ENCODE data around the gene ARHGAP30. TPM values are rescaled to one million over a fixed set of nuclear protein-coding genes. Genes with fewer than 3 reads are reported as not detected.

ARHGAP30 gene
- total RNA-seq, 1 experiment from 2014 or later: not detected

DNA sequence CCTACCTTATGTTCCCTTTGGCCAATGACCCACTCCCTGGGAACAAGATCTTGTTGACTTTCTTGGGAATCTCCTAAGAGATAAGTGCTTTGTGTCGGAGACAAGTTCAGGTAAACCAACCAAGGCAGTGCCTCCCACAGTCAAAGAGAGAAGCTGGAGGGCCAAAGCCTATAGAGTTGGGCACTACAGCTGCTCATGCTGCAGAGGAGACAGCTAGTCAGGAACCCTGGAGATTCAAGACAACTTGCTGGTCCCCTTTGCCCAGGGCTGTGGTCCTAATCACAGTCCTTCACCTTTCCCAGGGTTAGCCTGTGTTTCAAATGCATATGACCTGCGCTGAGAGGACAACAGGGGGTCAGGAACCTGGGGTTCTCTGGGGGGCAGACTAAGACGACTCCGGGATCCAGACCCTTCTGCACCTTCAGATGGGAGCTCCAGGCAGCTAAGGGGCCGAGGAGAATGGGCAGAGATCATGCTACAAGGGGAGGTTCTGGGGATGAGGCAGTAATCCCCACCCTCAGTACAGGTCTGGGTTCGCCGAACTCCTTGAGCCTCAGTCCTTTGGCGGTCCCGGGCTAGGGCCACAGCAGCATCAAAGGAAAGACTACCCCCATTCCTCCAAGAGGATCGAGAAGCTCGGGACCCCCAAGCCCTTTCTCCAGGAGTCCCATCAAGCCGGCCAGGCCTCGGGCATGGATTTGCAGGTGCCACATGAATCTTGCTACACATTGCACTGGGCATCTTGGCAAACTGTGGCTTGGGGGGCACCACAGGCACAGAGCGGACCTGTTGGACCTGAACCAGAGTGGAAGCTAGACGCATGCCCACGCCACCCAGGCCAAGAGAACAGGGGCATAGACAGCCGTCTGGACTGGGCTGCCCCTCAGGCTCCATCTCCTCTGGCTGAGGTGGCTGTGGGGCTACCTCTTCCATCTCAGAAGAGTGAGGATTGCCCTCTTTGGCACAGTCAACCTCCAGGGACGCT is 22.0 kb downstream of the ARHGAP30 start:
- Histone ChIP-seq H3K36me3 (peaks cover 14% of the 10 kb centered on the region), H3K9me3 (replicated peaks) (no peaks in the 10 kb centered on the region), H3K27ac (no peak overlapping the region), H3K4me1 (replicated peaks) (peaks cover 6% of the 10 kb centered on the region), H3K27me3 (replicated peaks) (no peaks in the 10 kb centered on the region), H3K4me3 (no peak overlapping the region)
- no peak for DNase-seq (ENCODE audit: low read depth in 1 of 2, low spot score in 2 of 2)

DNA sequence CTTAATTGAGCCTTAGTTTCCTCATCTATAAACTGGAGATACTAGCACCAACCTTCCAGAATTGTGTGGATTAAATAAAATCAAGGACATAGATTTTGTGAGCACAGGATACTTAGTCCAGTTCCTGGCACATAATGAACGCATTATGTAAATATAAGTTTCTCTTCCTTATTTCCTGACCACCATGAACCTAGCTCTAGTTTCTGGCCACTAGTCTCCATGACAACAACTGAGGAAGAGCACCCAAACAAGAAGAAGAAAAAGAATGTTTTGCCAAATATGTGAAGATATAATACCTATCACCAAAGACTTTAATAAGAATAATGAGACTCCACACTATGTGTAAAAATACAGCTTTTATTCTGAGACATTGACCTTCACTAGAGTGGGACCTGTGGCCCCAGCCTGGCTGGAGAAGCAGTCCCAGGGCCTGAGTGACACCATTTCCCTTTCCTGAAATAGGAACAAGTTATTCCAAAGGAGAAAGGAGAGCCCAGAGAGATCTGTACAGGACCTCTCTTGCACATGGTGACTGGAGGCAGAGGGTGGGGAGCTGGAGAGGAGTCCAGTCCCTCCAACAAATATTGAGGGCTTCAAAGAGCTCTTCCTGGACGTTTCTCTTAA is 23.0 kb downstream of the ARHGAP30 start:
- Histone ChIP-seq H3K36me3 (peaks cover 24% of the 10 kb centered on the region), H3K4me3 (peak overlapping the region; percentile 63), H3K27me3 (replicated peaks) (no peaks in the 10 kb centered on the region), H3K4me1 (replicated peaks) (peaks cover 6% of the 10 kb centered on the region), H3K9me3 (replicated peaks) (no peaks in the 10 kb centered on the region), H3K27ac (peak overlapping the region; percentile 93)
- DNase-seq (ENCODE audit: low read depth in 1 of 2, low spot score in 2 of 2): no peak

GRCh38 chr1:161045736-161046604 is 23.7 kb downstream of the ARHGAP30 start, which contains the start of gene USF1:
Gene USF1, minus strand, starts transcription at chr1:161045977. Its CDS starts 2,702 bp downstream, at chr1:161043275.
- peak within 1 kb of the TSS; percentile 93 for H3K27ac ChIP-seq
- H3K4me1 ChIP-seq (replicated peaks): peaks cover 6% of the 10 kb centered on the region
- peak; percentile 92 to 97 for DNase-seq (ENCODE audit: low read depth in 1 of 2, low spot score in 2 of 2)
- no peaks in the 10 kb centered on the region for H3K27me3 ChIP-seq (replicated peaks)
- H3K4me3 ChIP-seq: peak within 1 kb of the TSS; percentile 63
- H3K9me3 ChIP-seq (replicated peaks): no peaks in the 10 kb centered on the region
- H3K36me3 ChIP-seq: peaks cover 32% of the 10 kb centered on the region

DNA sequence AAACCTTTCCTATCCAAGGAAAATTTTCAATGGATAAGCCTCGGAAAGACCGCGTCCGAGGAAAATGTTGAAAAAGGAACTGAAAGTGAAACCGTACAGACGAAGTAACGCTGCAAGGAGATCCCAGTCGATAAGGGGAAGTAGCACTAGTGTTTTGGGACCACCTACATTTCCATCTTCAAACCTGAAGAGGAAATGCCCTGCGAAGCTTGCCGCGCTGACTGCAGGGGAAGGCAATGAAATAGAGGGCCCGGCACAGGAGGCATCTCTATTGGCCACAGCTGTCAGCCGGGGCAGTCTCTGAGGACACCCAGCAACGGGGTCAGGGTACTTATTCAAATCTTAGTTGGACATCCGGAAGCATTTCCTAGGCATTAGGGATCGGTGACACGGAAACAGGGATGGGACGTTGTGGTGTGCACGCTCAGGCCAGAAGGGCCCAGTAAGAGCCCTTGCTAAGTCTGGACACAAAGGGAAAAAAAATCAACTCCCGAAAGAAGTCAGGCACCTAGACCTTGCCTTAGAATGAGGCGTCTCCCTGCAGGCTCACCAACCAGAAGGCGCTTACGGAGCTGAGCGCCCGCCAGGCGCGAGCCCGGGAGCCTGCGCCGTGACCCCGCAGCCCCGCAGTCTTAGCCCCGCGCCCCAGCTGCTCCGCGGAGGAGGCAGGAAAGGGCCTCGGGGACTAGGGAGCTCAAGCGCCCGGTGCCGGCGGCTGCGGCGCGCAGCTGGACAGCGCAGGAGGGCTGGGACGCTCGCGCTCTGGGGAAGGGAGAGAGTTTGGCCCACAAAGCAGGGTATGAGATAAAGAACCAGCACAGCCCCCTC is 24.6 kb downstream of the ARHGAP30 start:
- Histone ChIP-seq H3K4me1 (replicated peaks) (peaks cover 6% of the 10 kb centered on the region), H3K4me3 (peak overlapping the region; percentile 63), H3K9me3 (replicated peaks) (no peaks in the 10 kb centered on the region), H3K27ac (peak overlapping the region; percentile 93), H3K36me3 (peaks cover 40% of the 10 kb centered on the region), H3K27me3 (replicated peaks) (no peaks in the 10 kb centered on the region)
- peak; percentile 72 to 73 for DNase-seq (ENCODE audit: low read depth in 1 of 2, low spot score in 2 of 2)

GRCh38 chr1:161044535-161044907 is 25.2 kb downstream of the ARHGAP30 start:
- Histone ChIP-seq H3K4me3 (peak overlapping the region; percentile 63), H3K27me3 (replicated peaks) (no peaks in the 10 kb centered on the region), H3K36me3 (peaks cover 46% of the 10 kb centered on the region), H3K27ac (peak overlapping the region; percentile 93), H3K4me1 (replicated peaks) (peaks cover 6% of the 10 kb centered on the region), H3K9me3 (replicated peaks) (no peaks in the 10 kb centered on the region)
- no peak for DNase-seq (ENCODE audit: low read depth in 1 of 2, low spot score in 2 of 2)

DNA sequence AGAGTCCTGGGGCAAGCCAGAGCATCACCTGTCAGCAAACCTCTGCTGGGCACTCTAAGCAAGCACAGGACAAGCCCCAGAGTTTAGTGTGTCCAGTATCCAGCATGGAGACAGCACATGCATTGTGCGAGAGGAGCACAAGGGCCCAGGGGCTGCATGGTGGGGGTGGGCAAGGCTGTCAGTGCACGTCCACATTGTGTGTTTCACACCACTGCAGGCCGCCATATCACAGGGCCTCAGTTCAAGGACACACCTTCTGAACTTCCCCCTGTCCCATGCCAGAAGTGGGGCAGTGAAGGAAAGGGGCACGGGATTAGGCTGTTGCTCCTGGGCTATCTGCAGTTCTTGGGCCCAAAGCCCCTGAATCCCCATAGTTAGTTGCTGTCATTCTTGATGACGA is 30.1 kb downstream of the ARHGAP30 start:
- no peaks in the 10 kb centered on the region for H3K27me3 ChIP-seq (replicated peaks)
- H3K9me3 ChIP-seq (replicated peaks): no peaks in the 10 kb centered on the region
- H3K4me1 ChIP-seq (replicated peaks): peaks cover 6% of the 10 kb centered on the region
- H3K36me3 ChIP-seq: peaks cover 61% of the 10 kb centered on the region
- H3K27ac ChIP-seq: no peak overlapping the region
- DNase-seq (ENCODE audit: low read depth in 1 of 2, low spot score in 2 of 2): no peak
- no peak overlapping the region for H3K4me3 ChIP-seq

- H3K27me3 ChIP-seq (replicated peaks): no peaks in the 10 kb centered on the region
- DNase-seq (ENCODE audit: low read depth in 1 of 2, low spot score in 2 of 2): no peak
- no peak overlapping the region for H3K4me3 ChIP-seq
- peaks cover 59% of the 10 kb centered on the region for H3K36me3 ChIP-seq
- no peaks in the 10 kb centered on the region for H3K9me3 ChIP-seq (replicated peaks)
- H3K27ac ChIP-seq: no peak overlapping the region
- H3K4me1 ChIP-seq (replicated peaks): peaks cover 2% of the 10 kb centered on the region
Observed at GRCh38 chr1:161039154-161039545, 30.5 kb downstream of the ARHGAP30 start.

DNA sequence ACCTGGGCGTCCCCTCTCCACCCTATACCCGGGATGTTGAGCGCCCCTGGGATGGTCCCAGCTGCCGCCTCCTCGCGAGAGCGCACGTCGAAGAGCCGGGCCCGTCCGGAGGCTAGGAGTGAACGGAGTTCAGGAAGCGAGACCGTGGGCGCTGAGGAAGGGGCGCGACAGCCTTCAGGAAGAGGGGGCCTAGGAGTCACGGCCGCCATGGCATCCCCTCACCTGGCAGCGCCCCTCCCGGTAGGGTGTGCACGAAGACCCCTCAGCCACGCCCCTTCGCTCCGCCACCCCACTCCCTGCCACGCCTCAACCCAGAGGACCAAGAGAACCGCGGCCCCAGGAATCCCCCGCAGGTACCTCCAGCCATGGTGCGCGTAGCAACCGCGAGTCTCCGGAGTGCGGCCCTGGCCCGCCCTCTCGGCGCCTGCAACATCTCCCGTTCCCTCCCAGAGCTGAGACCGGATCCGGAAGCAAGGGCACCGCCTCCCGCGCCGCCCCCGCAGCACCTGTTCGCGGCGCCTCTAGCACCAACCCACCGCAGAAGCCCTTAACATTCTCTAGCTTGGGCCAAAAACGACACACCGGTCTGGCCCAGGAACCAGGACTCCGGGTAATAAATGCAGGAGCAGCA is 31.1 kb downstream of the ARHGAP30 start, which contains the start of gene TSTD1:
Gene TSTD1 (minus strand): TSS at position 442 of the 631 bp plus-strand sequence. CDS start 75 bp downstream, at position 367.
- no peak for DNase-seq (ENCODE audit: low read depth in 1 of 2, low spot score in 2 of 2)
- peaks cover 57% of the 10 kb centered on the region for H3K36me3 ChIP-seq
- H3K9me3 ChIP-seq (replicated peaks): no peaks in the 10 kb centered on the region
- H3K4me1 ChIP-seq (replicated peaks): no peaks in the 10 kb centered on the region
- H3K27ac ChIP-seq: no peak within 1 kb of the TSS
- H3K27me3 ChIP-seq (replicated peaks): no peaks in the 10 kb centered on the region
- no peak within 1 kb of the TSS for H3K4me3 ChIP-seq

DNA sequence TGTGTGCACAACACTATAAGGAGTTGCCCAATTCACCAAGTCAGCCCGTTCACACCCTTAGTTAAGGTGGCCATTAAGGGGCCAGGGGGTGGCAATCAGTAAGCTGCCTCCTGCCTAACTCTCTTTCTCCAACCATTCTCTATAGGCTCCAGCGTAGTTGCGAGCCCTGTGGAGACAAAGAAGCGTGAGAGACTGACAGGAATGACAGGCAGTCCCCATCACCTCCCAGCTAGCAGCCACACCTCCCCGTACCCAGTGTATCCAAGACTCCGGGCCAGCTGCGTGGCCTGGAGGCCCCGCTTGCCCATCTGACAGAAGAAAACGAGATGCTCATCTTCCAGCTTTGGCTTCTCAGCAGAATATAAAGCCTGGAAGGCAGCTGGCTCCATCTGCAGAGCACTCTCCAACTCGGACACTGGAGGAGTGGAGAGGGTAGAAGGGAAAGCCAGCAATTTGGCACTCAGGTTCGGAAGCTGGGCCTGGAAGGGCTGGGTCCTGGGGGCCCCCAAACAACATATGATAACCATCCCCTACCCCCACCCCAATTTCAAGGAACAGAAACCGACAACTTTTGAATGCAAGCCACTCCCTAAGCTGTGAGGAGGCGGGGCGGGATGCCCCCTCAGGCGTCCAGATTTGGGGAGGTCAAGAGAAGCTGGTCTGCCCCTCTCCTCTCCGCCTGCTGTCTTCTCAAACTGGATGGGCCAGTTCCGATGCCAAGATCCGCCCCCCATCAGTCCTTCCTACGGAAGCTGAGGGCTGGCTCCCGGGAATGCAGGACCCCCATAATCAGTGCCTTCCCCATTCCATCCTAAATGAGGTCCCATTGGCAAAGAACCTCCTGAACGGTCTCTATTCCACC is 31.8 kb downstream of the ARHGAP30 start:
- H3K9me3 ChIP-seq (replicated peaks): no peaks in the 10 kb centered on the region
- no peak overlapping the region for H3K4me3 ChIP-seq
- H3K36me3 ChIP-seq: peaks cover 53% of the 10 kb centered on the region
- no peaks in the 10 kb centered on the region for H3K27me3 ChIP-seq (replicated peaks)
- no peak for DNase-seq (ENCODE audit: low read depth in 1 of 2, low spot score in 2 of 2)
- H3K27ac ChIP-seq: no peak overlapping the region
- no peaks in the 10 kb centered on the region for H3K4me1 ChIP-seq (replicated peaks)

GRCh38 chr1:161033751-161034150 is 35.9 kb downstream of the ARHGAP30 start:
- no peaks in the 10 kb centered on the region for H3K9me3 ChIP-seq (replicated peaks)
- no peak for DNase-seq (ENCODE audit: low read depth in 1 of 2, low spot score in 2 of 2)

GRCh38 chr1:161032409-161032808 is 37.3 kb downstream of the ARHGAP30 start:
- no peaks in the 10 kb centered on the region for H3K9me3 ChIP-seq (replicated peaks)
- H3K4me1 ChIP-seq (replicated peaks): no peaks in the 10 kb centered on the region
- no peak overlapping the region for H3K27ac ChIP-seq
- H3K27me3 ChIP-seq (replicated peaks): no peaks in the 10 kb centered on the region
- no peak overlapping the region for H3K4me3 ChIP-seq
- H3K36me3 ChIP-seq: 0 out of 2 replicates have a peak, but pooled peaks cover under 1% of the 10 kb centered on the region
- DNase-seq (ENCODE audit: low read depth in 1 of 2, low spot score in 2 of 2): no peak

More at GRCh38 chr1:161033751-161034150, 35.9 kb downstream of the ARHGAP30 start:
- H3K4me3 ChIP-seq: no peak overlapping the region
- no peak overlapping the region for H3K27ac ChIP-seq
- no peaks in the 10 kb centered on the region for H3K27me3 ChIP-seq (replicated peaks)
- peaks cover 14% of the 10 kb centered on the region for H3K36me3 ChIP-seq
- no peaks in the 10 kb centered on the region for H3K4me1 ChIP-seq (replicated peaks)

All from SJSA1 (cell line).